Activated naive CD8-positive, alpha-beta T cell treated with anti-CD3 and anti-CD28 coated beads, Interleukin-2, amount 50 U/mL, for 16 hours (primary cell): Measurements from ENCODE around the gene WASF2.

Experiments used
- DNase-seq: peaks from one replicate; pipeline ENCODE4 v3.0.0-alpha.2; 2020; ENCODE audit warnings: low read depth, low spot score

WASF2 gene

GRCh38 chr1:27522432-27523336 lies 32.7 kb upstream of the WASF2 start:
- DNase-seq, result peak; percentile 37

- DNase-seq, result no peak
Measured at GRCh38 chr1:27521861-27522431, 32.0 kb upstream of the WASF2 start.

- DNase-seq, result peak; percentile 25
Measured at GRCh38 chr1:27521336-27521831, 31.4 kb upstream of the WASF2 start.

GRCh38 chr1:27520651-27521050 lies 30.7 kb upstream of the WASF2 start:
- no peak for DNase-seq

GRCh38 chr1:27519331-27520258 lies 29.6 kb upstream of the WASF2 start:
- no peak for DNase-seq

GRCh38 chr1:27518808-27519207 lies 28.8 kb upstream of the WASF2 start:
- DNase-seq, result no peak

GRCh38 chr1:27517907-27518718 lies 28.1 kb upstream of the WASF2 start:
- DNase-seq, result no peak

GRCh38 chr1:27517301-27517700 lies 27.3 kb upstream of the WASF2 start:
- DNase-seq, result no peak

- DNase-seq, result no peak
Measured at GRCh38 chr1:27515626-27516025, 25.7 kb upstream of the WASF2 start.

- no peak for DNase-seq
Measured at GRCh38 chr1:27513958-27514357, 24.0 kb upstream of the WASF2 start.

- no peak for DNase-seq
Measured at GRCh38 chr1:27513528-27513927, 23.6 kb upstream of the WASF2 start.

GRCh38 chr1:27509127-27510080 lies 19.4 kb upstream of the WASF2 start:
- no peak for DNase-seq

GRCh38 chr1:27507960-27508665 lies 18.1 kb upstream of the WASF2 start:
- DNase-seq, result no peak

- DNase-seq, result no peak
Measured at GRCh38 chr1:27506703-27507102, 16.7 kb upstream of the WASF2 start.

GRCh38 chr1:27505420-27505680 lies 15.4 kb upstream of the WASF2 start:
- no peak for DNase-seq

GRCh38 chr1:27504588-27505419 lies 14.8 kb upstream of the WASF2 start:
- DNase-seq, result no peak

GRCh38 chr1:27503844-27504587 lies 14.0 kb upstream of the WASF2 start:
- no peak for DNase-seq

- no peak for DNase-seq
Measured at GRCh38 chr1:27503033-27503432, 13.1 kb upstream of the WASF2 start.
